Astrocyte of the spinal cord (primary cell): ENCODE results near the gene MAN1A1.
A peak's percentile ranks its signal among the peaks of the same experiment; 100 is the strongest.
"Not testable (repeated sequence)": the region's sequence is repeated elsewhere in the genome, so short reads cannot be mapped to it uniquely, and the experiment has no call there.

Source experiments
- DNase-seq: peaks from one replicate; pipeline ENCODE4 v3.0.0; 2011; ENCODE audit warnings: low read depth, low spot score
- H3K4me3 ChIP-seq: 2 replicates; pipeline ENCODE4 v1.5.1; 2011; ENCODE audit warnings: low read depth, mild to moderate bottlenecking, low read length, moderate library complexity
- in situ Hi-C: cut with HindIII; loops from 2 replicates; pipeline ENCODE4 v1.10.0; 2017; ENCODE audit warnings: low sequenced_read_pairs
- TF ChIP-seq, protein P1 (sequence below): IDR thresholded peaks from 2 replicates; pipeline ENCODE4 v1.5.1; 2012; ENCODE audit warnings: low read depth, mild to moderate bottlenecking, low read length, inconsistent platforms

MAN1A1 gene

DNA sequence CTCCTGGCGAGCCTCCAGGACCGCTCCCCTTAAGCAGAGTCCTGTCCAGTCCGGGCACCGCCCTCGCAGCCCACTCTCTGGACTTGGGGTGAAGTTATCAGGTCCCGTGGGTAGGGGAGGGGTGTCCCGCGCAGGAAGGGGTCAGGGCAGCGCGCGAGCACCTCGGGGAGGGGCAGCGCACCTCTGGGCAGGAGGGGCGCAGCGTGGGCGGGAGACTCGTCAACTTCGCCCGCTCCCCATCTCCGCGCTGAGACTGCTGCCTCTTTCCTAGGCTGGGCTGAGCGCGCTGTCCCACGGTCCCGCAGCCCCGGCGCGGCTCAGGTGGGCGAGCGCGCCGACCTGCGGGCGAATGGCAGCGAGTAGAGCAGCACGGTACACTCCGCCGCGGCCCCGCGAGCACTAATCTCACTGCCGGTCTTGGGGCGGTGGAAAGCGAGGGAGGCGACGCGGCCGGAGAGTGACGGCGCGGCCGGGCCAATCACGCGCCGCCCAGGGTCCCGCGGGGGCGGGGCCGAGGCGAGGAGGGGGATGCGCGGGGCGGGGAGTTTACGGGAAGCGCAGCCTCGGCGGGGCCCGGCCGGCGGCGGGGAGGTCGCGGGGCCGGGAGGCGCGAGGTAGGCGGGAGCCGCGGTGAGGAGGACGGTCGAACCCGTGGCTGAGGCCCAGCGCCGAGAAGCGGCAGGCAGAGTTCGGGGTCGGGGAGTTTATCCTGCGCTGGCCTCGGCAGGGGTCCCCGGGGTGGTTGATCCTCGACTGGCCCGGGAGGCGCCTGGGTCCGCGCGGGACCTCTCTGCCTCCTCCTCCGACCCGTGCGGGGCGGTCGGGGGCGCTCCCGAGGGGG lies at the start of gene MAN1A1:
Gene MAN1A1, minus strand, starts transcription at position 401 of the 841 bp plus-strand sequence. CDS start 696 bp downstream, outside the sequence.
- in situ Hi-C loops = no loop called here
- peak; percentile 86 for DNase-seq
- TF ChIP-seq, protein P1, sequence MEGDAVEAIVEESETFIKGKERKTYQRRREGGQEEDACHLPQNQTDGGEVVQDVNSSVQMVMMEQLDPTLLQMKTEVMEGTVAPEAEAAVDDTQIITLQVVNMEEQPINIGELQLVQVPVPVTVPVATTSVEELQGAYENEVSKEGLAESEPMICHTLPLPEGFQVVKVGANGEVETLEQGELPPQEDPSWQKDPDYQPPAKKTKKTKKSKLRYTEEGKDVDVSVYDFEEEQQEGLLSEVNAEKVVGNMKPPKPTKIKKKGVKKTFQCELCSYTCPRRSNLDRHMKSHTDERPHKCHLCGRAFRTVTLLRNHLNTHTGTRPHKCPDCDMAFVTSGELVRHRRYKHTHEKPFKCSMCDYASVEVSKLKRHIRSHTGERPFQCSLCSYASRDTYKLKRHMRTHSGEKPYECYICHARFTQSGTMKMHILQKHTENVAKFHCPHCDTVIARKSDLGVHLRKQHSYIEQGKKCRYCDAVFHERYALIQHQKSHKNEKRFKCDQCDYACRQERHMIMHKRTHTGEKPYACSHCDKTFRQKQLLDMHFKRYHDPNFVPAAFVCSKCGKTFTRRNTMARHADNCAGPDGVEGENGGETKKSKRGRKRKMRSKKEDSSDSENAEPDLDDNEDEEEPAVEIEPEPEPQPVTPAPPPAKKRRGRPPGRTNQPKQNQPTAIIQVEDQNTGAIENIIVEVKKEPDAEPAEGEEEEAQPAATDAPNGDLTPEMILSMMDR = no peak

DNA sequence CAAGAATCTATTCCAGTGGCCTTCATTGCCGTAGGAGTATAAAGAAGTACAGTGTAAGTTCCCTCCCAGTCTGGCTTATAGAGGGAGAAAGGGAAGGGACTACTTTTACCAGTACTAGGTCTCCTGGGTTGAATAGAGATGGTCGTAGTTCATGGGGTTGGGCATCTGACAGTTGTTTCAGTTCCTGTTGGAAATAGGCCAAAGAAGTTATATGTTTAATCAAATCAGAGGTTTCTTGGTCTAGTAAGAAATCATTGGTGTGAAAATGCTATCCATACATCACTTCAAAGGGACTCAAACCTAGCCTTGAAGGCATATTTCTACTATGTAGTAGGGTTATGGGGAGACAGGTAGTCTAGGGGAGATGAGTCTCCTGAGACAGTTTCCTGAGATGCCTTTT lies 45.6 kb upstream of the MAN1A1 start:
- in situ Hi-C loops = no loop called here
- TF ChIP-seq, protein P1 = no peak
- no peak overlapping the region for H3K4me3 ChIP-seq
- DNase-seq = no peak

More for the DNA sequence above, at the start of gene MAN1A1:
- peak within 1 kb of the TSS; percentile 92 for H3K4me3 ChIP-seq

DNA sequence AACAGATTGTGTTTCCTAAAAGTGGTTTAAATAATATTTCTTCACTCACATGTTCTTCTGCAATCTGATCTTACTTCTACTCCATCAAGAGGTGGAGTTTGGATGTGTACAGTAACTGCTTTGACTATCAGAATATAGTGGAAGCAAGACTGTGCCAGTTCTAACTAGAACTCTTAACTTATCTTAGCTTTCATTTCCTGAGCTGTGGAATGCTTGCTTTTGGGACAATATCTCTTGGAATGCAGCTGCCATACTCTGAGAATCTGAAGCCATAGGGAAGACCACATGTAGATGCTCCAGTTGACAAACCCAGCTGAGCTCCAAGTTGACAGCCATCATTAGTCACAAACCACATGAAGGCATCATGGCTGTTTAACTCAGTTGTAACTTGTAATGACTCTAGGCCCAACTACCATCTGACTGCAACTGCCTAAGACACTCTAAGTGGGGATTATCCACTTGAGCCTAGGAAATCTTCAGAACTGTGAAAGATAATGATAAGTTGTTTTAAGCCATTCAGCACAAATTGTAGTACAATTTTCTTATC lies 40.8 kb upstream of the MAN1A1 start:
- no peak overlapping the region for H3K4me3 ChIP-seq
- TF ChIP-seq, protein P1 = no peak
- DNase-seq = no peak
- in situ Hi-C loops = no loop called here

DNA sequence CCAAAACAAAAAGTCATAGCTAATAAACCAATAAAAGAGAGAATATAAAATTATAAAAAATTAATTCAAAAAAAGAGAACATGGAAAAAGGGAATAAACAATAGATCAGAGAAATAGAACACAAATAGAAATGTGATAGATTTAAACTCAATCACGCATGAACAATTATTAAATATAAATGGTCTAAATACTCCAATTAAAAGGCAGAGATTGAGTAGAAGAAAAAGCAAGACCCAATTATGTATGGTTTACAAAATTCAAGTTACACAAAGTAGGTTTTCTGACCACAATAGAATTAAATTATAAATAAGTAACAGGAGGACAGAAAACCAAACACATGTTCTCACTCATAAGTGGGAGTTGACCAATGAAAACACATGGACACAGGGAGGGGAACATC lies 36.4 kb upstream of the MAN1A1 start:
- no peak overlapping the region for H3K4me3 ChIP-seq
- in situ Hi-C loops = no loop called here
- TF ChIP-seq, protein P1 = no peak
- no peak for DNase-seq

DNA sequence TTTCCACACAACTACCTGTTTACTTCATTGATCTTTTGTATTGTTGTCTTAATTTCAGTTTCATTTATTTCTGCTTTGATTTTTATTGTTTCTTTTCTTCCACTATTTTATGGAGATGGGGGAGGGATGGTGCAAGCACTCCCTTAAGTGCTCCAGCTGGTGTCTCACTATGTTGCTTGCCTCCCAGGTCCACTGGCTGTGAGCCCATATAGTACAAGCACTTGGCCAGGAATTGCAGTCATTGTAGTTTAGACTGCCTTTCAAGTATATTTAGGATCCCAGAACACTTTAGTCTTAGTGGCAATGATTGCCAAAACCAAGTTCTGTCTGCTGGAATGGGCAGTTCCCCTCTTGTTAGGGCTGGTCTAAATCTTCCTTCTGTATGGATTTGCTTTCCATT lies 34.9 kb upstream of the MAN1A1 start:
- DNase-seq = peak; percentile 42
- no peak overlapping the region for H3K4me3 ChIP-seq
- TF ChIP-seq, protein P1 = no peak
- in situ Hi-C loops = no loop called here

DNA sequence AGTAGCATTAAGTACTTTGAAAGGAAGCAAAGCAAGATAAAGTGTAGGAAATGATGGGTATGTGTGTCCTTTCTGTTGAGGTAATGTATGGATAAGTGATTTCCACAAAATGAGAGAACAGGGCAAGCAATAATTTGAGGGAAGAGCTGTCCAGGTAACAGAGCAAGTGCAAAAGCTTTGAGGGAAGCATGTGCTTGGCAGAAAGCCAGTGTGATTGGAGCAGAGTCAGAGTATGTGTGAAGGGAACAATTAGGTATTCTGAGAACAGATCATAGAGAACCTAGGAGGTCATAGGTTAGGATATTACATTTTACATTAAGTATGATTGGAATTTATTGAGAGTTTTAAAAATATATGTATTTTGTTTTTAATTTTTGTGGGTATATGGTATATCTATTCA lies 30.2 kb upstream of the MAN1A1 start:
- TF ChIP-seq, protein P1 = no peak
- no peak overlapping the region for H3K4me3 ChIP-seq
- DNase-seq = no peak
- in situ Hi-C loops = no loop called here

DNA sequence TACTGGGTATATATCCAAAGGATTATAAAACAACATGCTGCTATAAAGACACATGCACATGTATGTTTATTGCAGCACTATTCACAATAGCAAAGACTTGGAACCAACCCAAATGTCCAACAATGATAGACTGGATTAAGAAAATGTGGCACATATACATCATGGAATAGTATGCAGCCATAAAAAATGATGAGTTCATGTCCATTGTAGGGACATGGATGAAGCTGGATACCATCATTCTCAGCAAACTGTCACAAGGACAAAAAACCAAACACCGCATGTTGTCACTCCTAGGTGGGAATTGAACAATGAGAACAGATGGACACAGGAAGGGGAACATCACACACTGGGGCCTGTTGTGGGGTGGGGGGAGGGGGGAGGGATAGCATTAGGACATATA lies 27.5 kb upstream of the MAN1A1 start:
- H3K4me3 ChIP-seq, DNase-seq, in situ Hi-C loops: not testable (repeated sequence)
